Suprapubic skin (tissue), 4 donors: ENCODE measurements around the gene USP15.
"Not testable (repeated sequence)": the region's sequence is repeated elsewhere in the genome, so short reads cannot be mapped to it uniquely, and the experiment has no call there.

ENCODE experiments used
- POLR2A ChIP-seq, 2 donors: fragments of 450-650 bp; IDR thresholded peaks; one replicate each; pipeline ENCODE4 v1.6.1; 2017; ENCODE audit warnings: antibody characterized with exemption in 2 of 2, mild to moderate bottlenecking in 2 of 2, moderate library complexity in 2 of 2
- POLR2AphosphoS5 ChIP-seq, 3 donors: sonication (generic); formaldehyde crosslinking; IDR thresholded peaks; one replicate each; pipeline ENCODE4 v1.6.1; 2017; ENCODE audit warnings: antibody characterized with exemption in 3 of 3
- TF ChIP-seq, protein P1 (sequence below), 2 donors: fragments of 200-600 bp in 1 of 2; fragments of 450-650 bp in 1 of 2; sonication (generic) in 1 of 2; IDR thresholded peaks; one replicate each; pipeline ENCODE4 v1.5.1; 2016 to 2019; ENCODE audit warnings: antibody characterized with exemption in 2 of 2, mild to moderate bottlenecking in 1 of 2, moderate library complexity in 1 of 2

DNA sequence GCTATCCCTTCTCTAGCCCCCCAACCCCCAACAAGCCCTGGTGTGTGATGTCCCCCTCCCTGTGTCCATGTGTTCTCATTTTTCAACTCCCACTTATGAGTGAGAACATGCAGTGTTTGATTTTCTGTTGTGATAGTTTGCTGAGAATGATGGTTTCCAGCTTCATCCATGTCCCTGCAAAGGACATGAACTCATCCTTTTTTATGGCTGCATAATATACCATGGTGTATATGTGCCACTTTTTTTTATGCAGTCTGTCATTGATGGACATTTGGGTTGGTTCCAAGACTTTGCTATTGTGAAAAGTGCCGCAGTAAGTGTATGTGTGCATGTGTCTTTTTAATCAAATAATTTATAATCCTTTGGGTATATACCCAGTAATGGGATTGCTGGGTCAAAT lies 104.5 kb downstream of the USP15 start:
- TF ChIP-seq, protein P1, sequence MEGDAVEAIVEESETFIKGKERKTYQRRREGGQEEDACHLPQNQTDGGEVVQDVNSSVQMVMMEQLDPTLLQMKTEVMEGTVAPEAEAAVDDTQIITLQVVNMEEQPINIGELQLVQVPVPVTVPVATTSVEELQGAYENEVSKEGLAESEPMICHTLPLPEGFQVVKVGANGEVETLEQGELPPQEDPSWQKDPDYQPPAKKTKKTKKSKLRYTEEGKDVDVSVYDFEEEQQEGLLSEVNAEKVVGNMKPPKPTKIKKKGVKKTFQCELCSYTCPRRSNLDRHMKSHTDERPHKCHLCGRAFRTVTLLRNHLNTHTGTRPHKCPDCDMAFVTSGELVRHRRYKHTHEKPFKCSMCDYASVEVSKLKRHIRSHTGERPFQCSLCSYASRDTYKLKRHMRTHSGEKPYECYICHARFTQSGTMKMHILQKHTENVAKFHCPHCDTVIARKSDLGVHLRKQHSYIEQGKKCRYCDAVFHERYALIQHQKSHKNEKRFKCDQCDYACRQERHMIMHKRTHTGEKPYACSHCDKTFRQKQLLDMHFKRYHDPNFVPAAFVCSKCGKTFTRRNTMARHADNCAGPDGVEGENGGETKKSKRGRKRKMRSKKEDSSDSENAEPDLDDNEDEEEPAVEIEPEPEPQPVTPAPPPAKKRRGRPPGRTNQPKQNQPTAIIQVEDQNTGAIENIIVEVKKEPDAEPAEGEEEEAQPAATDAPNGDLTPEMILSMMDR (IDR thresholded peaks at IDR 0.05), result not testable (repeated sequence)
- not testable (repeated sequence) for TF ChIP-seq POLR2AphosphoS5, POLR2A (IDR thresholded peaks at IDR 0.05)
